ENCODE data around the gene ARHGEF7.

Gene ARHGEF7

DNA sequence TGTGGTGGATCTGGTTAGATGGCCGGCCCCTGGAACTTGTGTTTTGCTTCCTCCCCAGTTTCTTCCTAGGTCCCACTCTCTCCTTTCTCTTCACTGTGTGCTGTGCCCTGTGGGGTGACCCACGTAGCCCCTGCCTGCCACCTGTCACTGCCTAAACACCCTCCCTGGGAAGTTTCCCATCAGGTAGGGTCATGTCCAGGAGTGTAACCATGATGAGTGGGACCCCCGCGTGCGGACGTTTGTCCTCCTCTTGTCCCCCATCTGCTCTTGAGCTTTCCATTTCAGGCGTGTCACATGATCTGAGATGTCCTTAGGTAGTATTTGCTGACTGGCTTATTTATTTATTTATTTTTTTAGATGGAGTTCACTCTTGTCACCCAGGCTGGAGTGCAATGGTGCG, 61.3 kb downstream of the ARHGEF7 start:
- peaks cover 29% of the 10 kb centered on the region for H3K36me3 ChIP-seq
- H3K27me3 ChIP-seq (ENCODE audit: insufficient read depth, low read depth, severe bottlenecking), result no peaks in the 10 kb centered on the region
- TF ChIP-seq CTCF (IDR thresholded peaks at IDR 0.05; ENCODE audit: low read depth, low read length), result no peak
- H3K9me3 ChIP-seq (ENCODE audit: severe bottlenecking), result no peaks in the 10 kb centered on the region
- no peak overlapping the region for H3K4me3 ChIP-seq (ENCODE audit: low read depth, low read length)
- DNase-seq, result no peak
- no peak overlapping the region for H3K27ac ChIP-seq

DNA sequence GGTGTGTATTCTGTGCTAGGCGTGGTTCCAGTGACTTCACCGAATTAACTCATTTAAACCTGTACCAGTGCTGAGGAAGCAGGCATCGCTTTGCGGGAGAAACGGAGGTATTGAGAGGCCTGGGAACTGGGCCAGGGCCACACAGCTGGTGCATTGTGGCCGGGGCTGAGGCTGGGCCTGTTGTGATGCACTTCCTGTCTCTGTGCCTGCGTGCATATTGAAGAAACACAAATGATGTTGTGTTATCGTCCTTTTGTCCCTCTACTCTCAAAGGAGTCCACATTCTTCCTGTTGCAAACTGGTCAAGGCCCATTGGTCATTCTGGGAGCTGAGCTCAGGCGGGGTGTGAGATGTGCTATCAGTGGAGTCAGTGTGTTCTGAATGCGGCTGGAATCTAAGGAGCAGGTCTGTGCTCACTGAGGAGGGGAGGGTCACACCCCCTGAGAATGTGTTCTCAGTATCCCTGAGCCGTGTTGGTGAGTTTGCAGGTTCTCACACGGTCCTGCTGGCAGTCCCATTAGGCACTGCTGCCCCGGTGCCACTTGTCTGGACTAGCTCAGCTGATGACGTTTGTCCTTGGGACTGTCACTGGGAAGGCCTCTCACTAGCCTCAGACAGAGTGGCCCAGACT, 62.1 kb downstream of the ARHGEF7 start:
- H3K27me3 ChIP-seq (ENCODE audit: insufficient read depth, low read depth, severe bottlenecking), result no peaks in the 10 kb centered on the region
- no peak overlapping the region for H3K4me3 ChIP-seq (ENCODE audit: low read depth, low read length)
- TF ChIP-seq CTCF (IDR thresholded peaks at IDR 0.05; ENCODE audit: low read depth, low read length), result no peak
- H3K9me3 ChIP-seq (ENCODE audit: severe bottlenecking), result no peaks in the 10 kb centered on the region
- no peak for DNase-seq
- peaks cover 25% of the 10 kb centered on the region for H3K36me3 ChIP-seq
- H3K27ac ChIP-seq, result no peak overlapping the region

DNA sequence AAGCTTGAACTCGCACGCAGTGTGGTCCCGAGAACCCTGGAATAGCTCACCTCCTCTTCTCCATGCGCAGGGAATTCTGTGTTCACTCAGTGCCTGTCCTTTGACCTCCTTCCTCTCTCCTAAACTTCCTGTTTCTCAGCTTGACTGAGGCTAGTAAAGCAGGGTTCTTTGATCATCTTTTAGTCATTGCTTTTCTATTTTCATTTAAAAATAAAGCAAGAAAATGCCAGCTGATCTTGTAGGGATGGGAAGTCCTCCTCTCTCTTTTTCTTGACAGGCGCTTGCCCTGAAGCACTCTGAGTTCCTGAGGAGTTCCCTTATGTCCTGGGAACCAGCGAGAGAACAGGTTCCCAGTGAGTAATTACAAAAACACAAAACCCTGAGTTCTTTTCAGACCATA, 62.8 kb downstream of the ARHGEF7 start:
- H3K27ac ChIP-seq, result no peak overlapping the region
- H3K36me3 ChIP-seq, result peaks cover 23% of the 10 kb centered on the region
- no peaks in the 10 kb centered on the region for H3K9me3 ChIP-seq (ENCODE audit: severe bottlenecking)
- no peaks in the 10 kb centered on the region for H3K27me3 ChIP-seq (ENCODE audit: insufficient read depth, low read depth, severe bottlenecking)
- no peak for DNase-seq
- TF ChIP-seq CTCF (IDR thresholded peaks at IDR 0.05; ENCODE audit: low read depth, low read length), result no peak
- no peak overlapping the region for H3K4me3 ChIP-seq (ENCODE audit: low read depth, low read length)

DNA sequence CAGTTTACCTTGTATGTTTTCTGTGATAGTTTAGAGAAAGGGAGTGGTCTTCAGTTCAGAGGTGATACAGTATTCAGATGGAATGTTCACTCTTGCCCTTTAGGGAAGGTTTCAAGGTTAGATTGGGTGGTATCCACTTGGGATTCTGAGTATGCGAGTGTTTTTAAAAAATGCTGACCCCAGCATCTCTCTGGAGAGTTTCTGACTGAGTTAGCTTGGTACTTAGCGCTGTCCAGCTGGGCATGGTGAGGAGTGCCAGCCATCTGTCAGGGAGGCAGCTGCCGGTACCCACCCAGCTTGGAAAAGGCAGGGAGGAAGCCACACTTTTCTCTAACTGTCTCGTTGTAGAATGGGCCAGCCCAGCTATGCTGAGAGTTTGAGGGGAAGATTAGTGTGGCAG, 63.3 kb downstream of the ARHGEF7 start:
- H3K4me3 ChIP-seq (ENCODE audit: low read depth, low read length), result no peak overlapping the region
- peaks cover 19% of the 10 kb centered on the region for H3K36me3 ChIP-seq
- no peak for DNase-seq
- H3K9me3 ChIP-seq (ENCODE audit: severe bottlenecking), result no peaks in the 10 kb centered on the region
- no peak for TF ChIP-seq CTCF (IDR thresholded peaks at IDR 0.05; ENCODE audit: low read depth, low read length)
- no peaks in the 10 kb centered on the region for H3K27me3 ChIP-seq (ENCODE audit: insufficient read depth, low read depth, severe bottlenecking)
- no peak overlapping the region for H3K27ac ChIP-seq

DNA sequence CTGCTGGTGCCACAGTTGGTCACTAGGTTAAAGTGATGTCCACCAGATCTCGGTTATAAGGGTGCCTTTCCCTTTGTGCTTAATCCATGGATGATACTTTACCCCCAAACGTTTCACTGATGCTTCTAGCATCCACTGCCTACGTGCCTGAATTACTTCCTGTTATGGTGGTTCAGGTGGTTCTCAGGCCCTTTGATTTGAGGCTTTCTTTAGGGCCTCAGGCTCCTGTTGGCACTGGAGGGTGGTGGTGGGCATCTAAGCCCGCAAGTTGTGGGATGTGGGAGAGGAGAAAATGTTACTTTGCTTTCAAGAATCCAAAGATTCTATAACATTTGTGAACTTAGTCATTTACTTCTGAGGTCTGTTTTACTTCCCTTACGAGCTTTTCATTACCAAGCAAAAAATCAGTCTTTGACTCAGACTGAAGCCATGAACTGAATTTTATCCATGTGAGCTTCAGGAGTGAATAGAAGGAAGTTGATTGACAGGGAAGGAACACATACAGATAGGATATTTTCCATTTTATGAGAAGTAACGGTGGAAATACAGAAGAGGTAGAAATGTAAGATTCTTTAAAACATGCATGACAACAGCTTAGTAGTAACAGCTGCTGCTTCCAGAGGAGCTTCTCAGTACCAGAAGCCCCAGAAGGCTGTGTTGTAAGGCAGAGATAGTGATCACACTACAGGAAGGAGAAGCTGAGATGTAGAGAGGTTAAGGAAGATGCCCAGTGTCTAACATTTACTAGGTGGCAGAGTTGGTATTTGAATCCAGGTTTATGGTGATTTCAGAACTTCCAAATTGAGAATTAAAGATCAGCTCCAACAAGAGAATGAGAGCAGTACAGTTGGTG, 65.0 kb downstream of the ARHGEF7 start:
- DNase-seq, result no peak
- Histone ChIP-seq H3K36me3 (peaks cover 19% of the 10 kb centered on the region), H3K27ac (no peak overlapping the region), H3K4me3 (ENCODE audit: low read depth, low read length) (no peak overlapping the region), H3K27me3 (ENCODE audit: insufficient read depth, low read depth, severe bottlenecking) (no peaks in the 10 kb centered on the region), H3K9me3 (ENCODE audit: severe bottlenecking) (no peaks in the 10 kb centered on the region)
- TF ChIP-seq CTCF (IDR thresholded peaks at IDR 0.05; ENCODE audit: low read depth, low read length), result no peak

Data from WERI-Rb-1 (cell line).